Neural progenitor cell (in vitro differentiated cells): ENCODE measurements around the gene AKAP14.

Experiments used
- CTCF ChIP-seq: fragments of 200-600 bp; sonication (generic); IDR thresholded peaks from 2 replicates; pipeline ENCODE4 v1.5.1; 2017; ENCODE audit warnings: antibody characterized with exemption, mild to moderate bottlenecking
- EZH2 ChIP-seq: fragments of 200-600 bp; sonication (generic); IDR thresholded peaks from 2 replicates; pipeline ENCODE4 v1.6.1; 2017; ENCODE audit warnings: antibody characterized with exemption, mild to moderate bottlenecking, moderate library complexity
- EZH2phosphoT487 ChIP-seq: fragments of 200-600 bp; sonication (generic); IDR thresholded peaks from 2 replicates; pipeline ENCODE4 v1.6.1; 2017; ENCODE audit warnings: antibody characterized with exemption

GRCh38 chrX:119899125-119899524 is 3.4 kb downstream of the AKAP14 start:
- no peak for TF ChIP-seq CTCF
- no peak for TF ChIP-seq EZH2
- TF ChIP-seq EZH2phosphoT487: no peak
